NCI-H187 (cell line): Measurements from ENCODE around the gene RPL13.

Experiments
- DNase-seq, 2 experiments: peaks; one replicate each; lab custom pipeline; 2025; lab: John Stamatoyannopoulos, UW

RPL13 gene

DNA sequence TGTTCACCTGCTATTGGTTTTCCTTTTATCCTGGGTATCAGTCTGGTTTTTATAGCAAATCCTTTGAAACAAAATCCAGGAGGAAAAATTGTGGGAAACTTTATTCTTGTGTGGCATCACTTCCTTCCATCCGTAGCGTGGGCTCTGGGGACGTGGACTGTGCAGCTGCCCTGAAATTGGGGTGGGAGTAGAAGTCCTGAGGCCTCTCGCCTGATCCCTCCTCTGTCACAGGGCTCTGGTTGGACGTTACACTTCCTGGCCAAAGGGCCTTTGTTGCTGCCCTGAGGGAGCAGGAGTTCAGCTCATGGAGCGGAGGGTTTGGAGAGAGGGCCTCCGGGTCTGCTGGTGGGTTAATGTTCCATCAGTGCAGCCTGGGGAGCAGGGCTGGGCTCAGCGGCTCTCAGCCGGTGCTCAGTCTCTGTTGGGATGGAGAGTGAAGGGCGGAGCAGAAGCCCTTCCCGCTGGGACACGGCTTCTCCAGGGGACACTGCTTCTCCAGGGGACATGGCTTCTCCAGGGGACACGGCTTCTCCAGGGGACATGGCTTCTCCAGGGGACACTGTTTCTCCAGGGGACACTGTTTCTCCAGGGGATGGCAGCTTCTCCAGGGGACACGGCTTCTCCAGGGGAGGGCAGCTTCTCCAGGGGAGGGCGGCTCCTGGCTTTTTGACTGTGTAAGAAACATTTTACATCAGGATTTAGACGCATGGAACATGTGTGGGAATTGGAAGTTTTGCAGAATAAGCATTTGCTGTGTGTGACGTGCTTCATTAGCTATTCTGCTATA, 15.2 kb upstream of the RPL13 start:
- DNase-seq: no peak

DNA sequence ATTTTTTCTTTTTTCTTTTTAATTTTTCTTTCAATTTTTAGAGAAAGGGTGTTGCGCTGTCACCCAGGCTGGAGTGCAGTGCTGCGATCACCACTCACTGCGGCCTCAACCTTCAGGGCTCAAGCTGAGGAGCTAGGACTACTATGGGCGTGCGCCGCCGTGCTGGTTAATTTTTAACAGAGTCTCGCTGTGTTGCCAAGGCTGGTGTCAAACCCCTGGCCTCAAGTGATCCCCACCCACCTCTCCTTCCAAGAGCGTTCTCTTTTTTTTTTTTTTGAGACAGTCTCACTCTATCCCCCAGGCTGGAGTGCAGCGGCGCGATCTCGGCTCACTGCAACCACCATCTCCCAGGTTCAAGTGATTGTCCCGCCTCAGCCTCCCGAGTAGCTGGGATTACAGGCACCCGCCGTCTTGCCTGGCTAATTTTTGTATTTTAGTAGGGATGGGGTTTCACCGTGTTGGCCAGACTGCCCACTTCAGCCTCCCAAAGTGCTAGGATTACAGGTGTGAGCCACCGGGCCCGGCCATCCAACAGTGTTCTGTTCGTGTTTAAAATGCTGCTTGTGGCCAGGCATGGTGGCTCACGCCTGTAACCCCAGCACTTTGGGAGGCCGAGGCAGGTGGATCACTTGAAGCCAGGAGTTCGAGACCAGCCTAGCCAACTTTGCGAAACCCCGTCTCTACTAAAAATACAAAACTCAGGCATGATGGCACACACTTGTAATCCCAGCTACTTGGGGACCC, 14.5 kb upstream of the RPL13 start:
- DNase-seq: no peak

DNA sequence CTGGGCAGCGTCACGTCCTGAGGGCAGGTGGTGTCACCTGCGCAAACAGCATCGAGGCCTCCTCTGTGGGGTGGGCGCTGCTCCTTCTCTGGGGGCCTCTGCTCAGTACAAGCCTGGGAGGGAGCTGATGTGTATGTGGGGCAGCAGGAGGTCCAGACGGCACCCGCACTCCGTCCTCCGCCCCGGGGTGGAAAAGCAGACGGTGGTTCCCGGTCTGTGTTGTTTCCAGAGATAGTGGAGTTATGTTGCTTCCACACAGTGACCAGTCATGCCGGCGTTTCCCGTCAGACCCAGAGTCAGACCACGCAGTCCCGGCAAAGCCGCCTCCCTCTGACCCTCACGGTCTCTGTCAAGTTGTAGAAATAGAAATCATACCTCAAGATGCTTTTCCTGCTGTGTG, 13.7 kb upstream of the RPL13 start:
- no peak for DNase-seq

DNA sequence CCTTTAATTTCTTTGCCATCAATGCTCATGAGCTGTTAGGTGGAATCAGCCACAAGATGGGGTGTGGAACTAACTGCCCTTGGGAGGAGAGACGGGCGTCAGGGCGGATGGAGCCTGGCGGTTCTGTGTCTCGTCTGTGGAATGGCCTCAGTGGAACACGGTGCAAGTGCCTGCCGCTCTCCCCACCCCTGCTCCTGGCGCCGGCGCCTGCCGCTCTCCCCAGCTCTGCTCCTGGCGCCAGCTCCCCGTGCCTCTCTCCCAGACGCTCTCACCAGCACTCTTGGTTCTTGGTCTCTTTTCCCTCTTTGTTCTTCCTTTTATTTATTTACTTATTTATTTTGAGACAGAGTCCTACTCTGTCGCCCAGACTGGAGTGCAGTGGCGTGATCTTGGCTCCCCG, 13.2 kb upstream of the RPL13 start:
- no peak for DNase-seq

DNA sequence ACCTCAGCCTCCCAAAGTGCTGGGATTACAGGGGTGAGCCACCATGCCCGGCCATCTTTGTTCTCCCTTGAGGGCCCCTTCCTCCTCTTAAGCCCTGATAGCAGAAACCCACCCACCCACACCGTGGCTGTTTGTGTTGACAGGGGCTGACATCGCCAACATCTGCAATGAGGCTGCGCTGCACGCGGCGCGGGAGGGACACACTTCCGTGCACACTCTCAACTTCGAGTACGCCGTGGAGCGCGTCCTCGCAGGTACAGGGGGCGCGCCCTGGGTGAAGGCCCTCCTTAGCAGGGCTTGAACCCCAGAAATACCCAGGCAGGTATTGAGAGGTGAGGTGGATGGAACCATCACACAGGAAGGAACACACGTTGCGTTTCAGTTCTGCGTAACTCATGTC, 12.6 kb upstream of the RPL13 start:
- DNase-seq: no peak

DNA sequence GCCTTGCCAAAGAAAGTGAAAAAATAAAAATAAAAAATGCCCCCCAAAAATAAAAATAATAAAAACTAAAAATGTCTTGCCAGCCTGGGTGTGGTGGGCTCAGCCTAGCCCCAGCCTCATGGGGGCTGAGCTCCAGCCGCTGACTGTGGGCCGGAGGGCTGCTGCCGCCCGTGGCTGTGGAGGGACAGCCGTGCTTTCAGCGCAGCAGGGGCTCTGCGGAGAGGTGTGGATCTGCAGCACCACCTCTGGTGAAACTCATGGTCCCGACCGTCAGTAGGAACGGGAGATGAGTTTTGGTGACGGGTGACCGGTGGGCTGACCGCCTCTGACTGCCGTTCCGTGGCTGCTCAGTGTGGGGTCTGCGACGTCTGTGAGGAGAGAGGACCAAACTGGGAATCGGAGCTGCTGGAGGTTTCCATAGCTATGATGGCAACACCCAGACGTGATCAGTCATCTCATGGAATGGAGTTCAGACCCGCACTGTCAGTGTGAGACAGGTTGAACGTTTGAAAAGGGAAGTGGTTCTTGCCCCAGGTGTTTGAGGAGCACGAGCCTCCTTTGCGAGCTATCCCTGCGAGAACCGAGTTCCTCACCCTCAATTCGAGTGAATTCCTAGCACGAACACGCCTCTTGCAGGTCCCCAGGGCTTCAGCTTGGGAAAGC, 12.0 kb upstream of the RPL13 start:
- DNase-seq: no peak

DNA sequence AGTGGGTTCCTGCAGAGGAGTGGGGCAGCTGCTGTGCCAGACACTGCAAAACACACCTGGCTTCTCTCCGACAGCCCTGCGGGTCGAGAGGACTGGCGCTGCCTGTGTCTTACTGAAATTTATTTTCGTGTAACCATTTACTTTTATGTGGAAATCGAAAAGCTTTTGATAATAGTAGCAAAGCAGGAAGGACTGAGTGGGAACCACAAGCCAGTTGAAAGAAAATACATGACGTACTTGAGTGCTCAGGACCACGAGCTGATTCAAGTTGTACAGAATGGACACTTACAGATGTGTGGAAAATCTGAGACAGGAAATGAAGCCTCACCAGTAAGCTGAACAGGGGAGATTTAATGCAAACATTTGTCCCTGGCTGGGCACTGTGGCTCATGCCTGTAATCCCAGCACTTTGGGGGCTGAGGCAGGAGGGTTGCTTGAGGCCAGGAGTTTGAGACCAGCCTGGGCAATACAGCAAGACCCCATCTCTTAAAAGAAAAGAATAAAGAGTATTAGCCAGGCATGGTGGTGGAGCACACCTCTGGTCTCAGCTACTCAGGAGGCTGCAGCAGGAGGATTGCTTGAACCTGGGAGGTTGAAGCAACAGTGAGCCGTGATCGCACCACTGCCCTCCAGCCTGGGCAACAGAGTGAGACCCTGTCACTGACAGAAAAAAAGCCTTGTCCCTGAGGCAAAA, 11.3 kb upstream of the RPL13 start:
- DNase-seq: no peak

DNA sequence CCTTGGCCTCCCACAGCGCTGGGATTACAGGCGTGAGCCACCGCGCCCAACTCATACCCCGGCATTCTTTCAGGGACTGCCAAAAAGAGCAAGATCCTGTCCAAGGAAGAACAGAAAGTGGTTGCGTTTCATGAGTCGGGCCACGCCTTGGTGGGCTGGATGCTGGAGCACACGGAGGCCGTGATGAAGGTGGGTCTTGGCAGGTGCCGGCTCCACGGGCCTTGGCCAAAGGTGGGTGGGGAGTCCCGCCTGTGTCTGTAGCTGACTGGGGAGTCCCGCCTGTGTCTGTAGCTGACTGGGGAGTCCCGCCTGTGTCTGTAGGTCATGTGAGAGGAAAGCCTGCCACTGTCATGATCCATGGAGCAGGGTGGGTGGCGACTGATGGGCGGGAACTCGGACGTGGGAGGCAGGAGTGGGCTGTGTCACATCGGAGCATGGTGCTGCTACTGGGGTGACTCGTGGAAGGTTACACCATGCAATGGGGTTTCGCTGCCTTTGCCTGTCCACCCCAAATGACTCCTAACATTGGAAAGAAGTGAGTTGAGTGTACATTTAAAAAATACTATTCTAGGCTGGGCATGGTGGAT, 10.0 kb upstream of the RPL13 start:
- DNase-seq: no peak

DNA sequence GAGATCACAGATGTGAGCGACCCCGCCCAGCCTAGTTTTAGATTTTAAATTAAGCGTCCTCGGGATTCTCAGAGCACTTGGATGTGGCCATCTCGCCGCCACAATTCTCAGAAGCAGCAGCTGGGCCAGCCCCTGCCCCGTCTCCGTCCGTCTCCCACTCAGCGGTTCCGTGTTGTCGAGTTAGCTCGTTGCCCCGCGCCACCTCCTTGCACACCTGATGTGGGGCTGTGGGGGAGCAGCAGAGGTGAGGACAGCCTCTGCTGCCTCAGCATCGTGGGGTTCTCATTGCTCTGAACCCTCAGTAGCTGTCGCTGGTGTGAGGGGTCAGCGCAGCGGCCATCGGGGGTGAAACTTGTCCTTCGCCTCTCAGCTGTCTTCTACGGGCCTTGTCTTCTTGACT, 8.2 kb upstream of the RPL13 start:
- DNase-seq: no peak

DNA sequence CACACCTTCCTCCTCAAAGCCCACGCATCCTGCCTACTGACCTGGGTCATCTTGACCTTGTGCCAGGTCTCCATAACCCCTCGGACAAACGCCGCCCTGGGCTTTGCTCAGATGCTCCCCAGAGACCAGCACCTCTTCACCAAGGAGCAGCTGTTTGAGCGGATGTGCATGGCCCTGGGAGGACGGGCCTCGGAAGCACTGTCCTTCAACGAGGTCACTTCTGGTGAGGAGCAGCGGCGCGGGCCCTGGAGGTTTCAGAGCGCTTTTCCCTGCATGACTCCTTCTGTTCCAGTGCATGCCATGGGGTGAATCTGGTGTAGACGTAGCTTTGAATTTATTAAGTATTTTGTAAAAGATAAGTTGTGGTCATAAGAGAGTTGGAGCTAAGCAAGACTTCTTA, 7.6 kb upstream of the RPL13 start:
- DNase-seq: no peak

DNA sequence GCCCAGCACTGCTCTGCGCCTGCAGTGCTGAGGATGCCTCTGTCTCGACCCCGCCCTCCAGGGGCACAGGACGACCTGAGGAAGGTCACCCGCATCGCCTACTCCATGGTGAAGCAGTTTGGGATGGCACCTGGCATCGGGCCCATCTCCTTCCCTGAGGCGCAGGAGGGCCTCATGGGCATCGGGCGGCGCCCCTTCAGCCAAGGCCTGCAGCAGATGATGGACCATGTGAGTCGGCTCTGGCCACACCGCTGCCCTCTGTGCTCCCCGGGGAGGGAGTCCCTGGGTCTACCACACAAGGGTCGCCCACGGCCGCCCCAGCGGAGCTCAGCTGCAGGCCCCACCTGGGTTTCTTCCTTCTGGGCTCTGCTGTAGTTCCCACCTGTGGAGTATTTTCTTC, 6.7 kb upstream of the RPL13 start:
- no peak for DNase-seq

DNA sequence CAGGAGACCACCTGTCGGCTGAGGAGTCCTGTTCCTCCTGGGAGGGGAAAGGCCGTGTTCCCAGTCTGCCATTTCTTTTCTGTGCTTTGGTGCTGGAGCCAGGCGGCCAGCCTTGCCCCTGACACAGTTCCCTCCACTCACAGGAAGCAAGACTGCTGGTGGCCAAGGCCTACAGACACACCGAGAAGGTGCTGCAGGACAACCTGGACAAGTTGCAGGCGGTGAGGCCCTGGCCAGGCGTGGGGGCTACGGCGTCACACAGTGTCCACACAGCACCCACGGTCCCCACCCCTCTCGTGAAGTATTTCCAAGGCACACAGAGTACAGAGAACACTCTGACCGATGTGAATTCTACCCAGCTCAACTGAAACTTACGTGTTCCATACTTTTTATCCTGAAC, 6.1 kb upstream of the RPL13 start:
- DNase-seq: no peak

DNA sequence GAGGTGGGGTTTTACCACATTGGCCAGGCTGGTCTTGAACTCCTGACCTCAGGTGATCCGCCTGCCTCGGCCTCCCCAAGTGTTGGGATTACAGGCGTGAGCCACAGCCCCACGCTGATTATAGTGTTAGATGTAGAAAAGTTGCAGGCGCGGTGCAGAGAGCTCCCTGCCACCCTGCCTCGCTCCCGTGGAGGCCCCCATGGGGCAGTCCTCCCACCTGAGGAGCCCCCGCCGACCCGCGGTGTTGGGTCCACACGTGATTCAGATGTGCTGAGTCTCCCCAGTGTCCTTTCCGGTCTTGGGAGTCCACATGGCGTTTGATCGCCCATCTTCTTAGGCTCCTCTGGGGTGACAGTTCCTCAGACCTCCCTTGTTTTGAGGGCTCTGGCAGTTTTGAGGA, 5.2 kb upstream of the RPL13 start:
- DNase-seq: no peak

DNA sequence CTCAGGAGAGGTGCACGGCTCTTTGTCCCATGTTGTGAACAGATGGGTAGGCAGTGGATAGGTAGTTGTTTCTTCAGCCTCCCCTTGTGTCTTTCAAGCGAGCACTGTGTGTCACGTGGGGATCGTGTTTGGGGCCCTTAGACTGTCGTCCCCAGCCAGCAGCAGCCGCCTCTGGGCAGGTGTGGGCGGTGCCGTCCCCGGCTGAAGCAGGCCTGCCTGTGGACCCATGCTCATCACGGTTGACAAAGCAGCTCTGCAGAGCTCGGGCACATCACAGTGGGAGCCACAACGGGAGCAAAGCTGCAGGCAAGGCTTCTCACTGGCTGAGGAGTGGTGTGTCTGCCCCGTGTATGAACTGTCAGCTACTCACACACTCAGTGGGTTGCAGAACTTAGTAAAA, 4.7 kb upstream of the RPL13 start:
- no peak for DNase-seq

DNA sequence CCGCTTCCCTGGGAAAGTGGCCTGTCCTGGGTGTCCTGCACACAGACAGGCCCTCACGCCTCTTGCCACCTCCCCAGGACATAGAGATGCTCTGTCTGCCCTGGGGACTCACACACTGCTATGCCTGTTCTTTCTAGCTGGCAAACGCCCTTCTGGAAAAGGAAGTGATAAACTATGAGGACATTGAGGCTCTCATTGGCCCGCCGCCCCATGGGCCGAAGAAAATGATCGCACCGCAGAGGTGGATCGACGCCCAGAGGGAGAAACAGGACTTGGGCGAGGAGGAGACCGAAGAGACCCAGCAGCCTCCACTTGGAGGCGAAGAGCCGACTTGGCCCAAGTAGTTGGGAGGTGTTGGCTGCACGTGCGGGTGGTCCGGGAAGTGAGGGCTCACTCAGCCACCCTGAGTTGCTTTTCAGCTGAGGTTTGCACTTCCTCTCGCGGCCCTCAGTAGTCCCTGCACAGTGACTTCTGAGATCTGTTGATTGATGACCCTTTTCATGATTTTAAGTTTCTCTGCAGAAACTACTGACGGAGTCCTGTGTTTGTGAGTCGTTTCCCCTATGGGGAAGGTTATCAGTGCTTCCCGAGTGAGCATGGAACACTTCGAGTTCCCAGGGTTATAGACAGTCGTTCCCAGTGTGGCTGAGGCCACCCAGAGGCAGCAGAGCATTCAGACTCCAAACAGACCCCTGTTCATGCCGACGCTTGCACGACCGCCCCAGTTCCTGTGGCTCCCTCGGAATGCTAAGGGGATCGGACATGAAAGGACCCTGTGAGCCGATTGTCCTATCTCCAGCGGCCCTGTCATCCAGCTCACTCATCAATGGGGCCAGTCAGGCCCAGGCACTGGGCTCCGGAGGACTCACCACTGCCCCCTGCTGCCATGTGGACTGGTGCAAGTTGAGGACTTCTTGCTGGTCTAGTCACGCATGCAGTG, 3.5 kb upstream of the RPL13 start:
- peak in 1 of 2 experiments; percentile 8 for DNase-seq

DNA sequence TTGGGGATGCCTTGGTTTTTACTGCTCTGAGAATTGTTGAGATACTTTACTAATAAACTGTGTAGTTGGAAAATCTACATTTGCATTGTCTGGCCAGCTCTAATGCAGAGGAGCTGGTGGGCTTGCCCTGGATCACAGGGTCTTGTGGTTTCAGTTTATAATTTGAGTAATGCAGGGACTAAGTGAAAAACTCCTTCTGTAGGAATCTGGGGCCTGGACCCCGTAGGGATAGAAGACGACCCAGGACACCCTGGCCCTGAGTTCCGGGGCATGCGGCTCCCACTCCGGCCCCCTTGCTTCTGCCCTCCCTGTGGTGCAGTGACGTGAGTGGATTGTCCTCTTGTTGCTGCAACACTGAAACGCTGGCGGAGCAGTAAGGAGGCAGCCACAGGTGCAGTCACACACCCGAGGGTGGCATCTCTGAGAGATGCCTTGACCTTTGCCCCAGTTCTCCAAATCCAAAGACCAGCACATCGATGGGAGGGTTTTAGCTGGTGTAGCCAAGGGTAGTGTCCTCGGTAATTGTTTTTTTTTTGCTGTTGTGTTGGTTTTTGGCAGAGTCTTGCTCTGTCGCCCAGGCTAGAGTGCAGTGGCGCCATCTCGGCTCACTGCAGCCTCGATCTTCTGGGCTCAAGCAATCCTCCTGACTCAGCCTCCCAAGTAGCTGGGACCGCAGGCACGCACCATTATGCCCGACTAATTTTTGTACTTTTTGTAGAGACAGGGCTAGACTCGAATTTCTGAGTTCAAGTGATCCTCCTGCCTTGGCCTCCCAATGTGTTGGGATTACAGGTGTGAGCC, 2.6 kb upstream of the RPL13 start:
- DNase-seq: no peak

DNA sequence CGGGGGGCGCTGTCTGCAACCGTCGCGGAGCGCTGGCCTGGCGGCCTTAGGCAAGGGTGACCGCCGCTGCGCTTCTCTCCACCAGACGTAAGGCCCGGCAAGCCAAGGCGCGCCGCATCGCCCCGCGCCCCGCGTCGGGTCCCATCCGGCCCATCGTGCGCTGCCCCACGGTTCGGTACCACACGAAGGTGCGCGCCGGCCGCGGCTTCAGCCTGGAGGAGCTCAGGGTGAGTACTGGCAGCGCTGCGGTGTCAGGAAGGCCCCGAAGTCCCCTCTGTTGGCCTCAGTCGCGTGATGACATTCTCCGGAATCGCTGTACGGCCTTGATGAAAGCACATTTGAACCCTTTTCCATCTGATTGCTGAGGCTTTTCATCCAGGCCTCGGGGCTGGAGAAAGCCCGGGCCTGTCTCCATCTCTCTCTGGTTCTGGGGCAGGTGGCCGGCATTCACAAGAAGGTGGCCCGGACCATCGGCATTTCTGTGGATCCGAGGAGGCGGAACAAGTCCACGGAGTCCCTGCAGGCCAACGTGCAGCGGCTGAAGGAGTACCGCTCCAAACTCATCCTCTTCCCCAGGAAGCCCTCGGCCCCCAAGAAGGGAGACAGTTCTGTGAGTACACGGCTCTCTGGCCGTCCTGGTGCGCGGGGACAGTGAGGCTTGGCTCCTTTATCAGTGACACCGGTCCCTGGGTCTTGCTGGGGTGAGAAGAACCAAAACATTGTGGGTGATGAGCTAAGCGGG, 831 bp downstream of the RPL13 start:
- no peak for DNase-seq

DNA sequence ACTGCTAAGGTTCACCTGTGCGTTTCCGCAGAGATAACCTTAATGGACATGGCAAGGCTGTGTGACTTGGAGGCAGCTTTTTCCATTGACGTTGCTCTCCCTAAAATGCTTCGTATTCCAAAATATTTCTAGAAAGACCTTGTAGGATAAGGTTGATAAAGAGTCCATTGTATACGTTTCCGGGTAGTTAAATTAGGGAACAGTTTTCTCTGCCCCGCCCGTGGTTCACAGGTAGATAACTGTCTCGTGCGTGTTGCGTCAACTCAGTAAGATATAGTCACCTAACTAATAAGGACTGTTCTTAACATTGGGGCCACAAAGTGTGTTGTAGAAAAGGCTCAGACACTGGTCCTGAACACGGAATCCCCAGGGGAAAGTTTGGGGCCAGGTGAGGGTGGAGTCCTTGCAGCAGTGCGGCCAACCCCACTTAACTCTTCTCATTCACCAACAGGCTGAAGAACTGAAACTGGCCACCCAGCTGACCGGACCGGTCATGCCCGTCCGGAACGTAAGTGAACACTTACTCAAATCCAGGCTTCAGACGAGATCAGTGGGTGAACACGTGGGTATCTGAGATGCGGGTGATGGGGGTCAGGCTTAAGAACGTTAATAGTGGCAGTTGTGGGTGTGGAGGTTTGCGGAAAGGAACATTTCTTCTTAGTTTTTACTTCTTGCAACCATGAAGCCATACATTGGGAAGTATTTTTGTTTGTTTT, 1.6 kb downstream of the RPL13 start:
- no peak for DNase-seq

DNA sequence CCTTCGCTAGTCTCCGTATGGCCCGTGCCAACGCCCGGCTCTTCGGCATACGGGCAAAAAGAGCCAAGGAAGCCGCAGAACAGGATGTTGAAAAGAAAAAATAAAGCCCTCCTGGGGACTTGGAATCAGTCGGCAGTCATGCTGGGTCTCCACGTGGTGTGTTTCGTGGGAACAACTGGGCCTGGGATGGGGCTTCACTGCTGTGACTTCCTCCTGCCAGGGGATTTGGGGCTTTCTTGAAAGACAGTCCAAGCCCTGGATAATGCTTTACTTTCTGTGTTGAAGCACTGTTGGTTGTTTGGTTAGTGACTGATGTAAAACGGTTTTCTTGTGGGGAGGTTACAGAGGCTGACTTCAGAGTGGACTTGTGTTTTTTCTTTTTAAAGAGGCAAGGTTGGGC, 2.5 kb downstream of the RPL13 start:
- DNase-seq: no peak
